AG09309 (cell line): ENCODE data around the gene GRIN3B.

Source experiments
- DNase-seq: peaks from one replicate; pipeline ENCODE4 v3.0.0-alpha.2; 2010; ENCODE audit warnings: low read depth
- H3K4me3 ChIP-seq: 2 replicates; pipeline ENCODE4 v1.5.1; 2011; ENCODE audit warnings: mild to moderate bottlenecking, low read depth, low read length, moderate library complexity; ENCODE audit not compliant: control insufficient read depth
- TF ChIP-seq, protein P1 (sequence below): IDR thresholded peaks from 2 replicates; pipeline ENCODE4 v1.5.1; 2011; ENCODE audit warnings: mild to moderate bottlenecking, low read depth, low read length, inconsistent platforms; ENCODE audit not compliant: insufficient read depth, control insufficient read depth; ENCODE audit errors: missing control alignments

Gene GRIN3B

DNA sequence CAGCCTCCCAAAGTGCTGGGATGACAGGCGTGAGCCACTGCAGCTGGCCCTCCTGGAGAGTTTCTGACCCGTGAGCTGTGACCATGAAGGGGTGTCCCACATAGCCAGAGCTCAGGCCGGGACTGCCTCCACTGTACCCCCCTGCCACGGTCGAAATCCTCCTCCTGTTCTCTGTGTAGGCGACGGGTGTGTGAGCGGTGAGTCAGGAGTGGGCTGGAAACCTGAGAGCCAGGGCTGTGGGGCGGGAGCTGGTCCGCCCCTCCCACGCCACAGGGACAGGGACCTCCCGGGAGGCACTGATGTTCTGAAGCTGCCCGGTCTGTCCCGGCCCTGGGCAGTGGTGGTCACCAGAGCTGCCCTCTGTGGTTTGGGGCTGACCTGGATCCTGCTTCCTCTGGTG is 12.1 kb upstream of the GRIN3B start:
- TF ChIP-seq, protein P1, sequence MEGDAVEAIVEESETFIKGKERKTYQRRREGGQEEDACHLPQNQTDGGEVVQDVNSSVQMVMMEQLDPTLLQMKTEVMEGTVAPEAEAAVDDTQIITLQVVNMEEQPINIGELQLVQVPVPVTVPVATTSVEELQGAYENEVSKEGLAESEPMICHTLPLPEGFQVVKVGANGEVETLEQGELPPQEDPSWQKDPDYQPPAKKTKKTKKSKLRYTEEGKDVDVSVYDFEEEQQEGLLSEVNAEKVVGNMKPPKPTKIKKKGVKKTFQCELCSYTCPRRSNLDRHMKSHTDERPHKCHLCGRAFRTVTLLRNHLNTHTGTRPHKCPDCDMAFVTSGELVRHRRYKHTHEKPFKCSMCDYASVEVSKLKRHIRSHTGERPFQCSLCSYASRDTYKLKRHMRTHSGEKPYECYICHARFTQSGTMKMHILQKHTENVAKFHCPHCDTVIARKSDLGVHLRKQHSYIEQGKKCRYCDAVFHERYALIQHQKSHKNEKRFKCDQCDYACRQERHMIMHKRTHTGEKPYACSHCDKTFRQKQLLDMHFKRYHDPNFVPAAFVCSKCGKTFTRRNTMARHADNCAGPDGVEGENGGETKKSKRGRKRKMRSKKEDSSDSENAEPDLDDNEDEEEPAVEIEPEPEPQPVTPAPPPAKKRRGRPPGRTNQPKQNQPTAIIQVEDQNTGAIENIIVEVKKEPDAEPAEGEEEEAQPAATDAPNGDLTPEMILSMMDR = no peak
- H3K4me3 ChIP-seq = no peak overlapping the region
- DNase-seq = no peak

DNA sequence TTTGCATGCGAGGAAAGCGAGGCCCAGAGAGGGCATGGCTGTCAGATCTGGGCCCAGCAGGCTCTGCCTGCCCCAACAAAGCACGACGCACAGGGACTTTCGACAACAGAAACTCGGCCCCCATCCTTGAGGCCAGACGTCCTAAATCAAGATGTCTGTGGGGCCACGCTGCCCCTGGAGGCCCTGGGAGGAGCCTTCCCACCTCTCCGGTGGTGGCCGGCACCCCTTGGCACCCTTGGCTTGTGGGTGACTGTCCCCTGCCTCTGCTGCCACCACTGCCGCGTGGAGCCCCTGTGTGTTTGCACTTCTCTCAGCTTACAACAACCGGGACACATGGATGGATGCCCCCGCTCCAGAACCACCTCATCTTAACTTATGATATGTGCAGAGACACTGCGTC is 11.7 kb upstream of the GRIN3B start:
- no peak for DNase-seq
- no peak overlapping the region for H3K4me3 ChIP-seq
- TF ChIP-seq, protein P1 = no peak

DNA sequence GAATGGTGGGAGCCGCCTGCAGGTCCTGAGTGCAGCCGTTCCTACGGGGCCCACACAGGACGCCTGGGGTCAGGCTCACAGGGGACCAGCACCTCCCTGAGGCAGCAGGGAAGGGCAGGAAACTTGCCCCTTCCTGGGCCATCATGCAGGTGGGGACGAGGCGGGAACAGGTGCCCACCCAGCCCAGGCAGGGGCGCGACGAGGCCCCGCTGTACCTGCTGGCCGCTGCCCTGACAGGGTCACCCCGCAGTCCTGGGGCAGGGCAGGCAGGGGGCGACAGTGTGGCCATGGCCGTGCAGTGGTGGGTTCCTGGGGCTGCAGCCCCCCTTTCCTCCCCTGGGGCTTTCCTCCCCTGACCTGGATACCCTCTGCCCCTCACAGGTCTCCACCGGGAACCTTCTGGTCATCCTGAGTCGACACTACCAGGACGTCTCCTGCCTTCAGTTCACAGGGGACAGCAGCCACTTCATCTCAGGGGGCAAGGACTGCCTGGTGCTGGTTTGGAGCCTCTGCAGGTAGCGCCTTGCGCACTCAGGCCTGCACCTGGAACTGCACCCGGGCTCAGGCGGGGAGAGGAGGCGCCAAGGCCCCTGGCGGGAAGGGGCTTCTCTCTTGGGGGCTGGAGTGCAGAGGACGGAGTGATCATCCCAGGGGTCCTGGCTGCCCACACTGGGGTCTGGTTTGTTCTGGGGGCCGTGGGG is 10.7 kb upstream of the GRIN3B start:
- TF ChIP-seq, protein P1 = peak; percentile 29
- no peak overlapping the region for H3K4me3 ChIP-seq
- DNase-seq = no peak

DNA sequence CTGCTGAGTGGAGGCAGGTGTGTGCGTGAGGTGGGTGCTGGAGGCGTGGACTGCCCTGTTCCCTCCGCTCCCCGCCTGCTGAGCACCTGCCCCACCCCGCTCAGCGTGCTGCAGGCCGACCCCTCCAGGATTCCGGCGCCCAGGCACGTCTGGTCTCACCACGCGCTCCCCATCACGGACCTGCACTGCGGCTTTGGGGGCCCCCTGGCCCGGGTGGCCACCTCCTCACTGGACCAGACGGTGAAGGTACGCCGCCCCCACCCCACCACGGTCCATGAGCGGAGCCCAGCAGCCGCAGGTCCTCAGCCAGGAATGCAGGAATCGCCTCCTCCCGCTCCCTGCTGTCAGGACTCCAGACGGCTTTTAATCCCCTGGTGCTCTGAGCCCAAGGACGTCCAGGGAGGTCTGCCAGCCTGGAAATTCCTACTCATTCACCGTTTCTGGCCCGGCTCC is 10.1 kb upstream of the GRIN3B start:
- H3K4me3 ChIP-seq = no peak overlapping the region
- TF ChIP-seq, protein P1 = no peak
- DNase-seq = no peak

DNA sequence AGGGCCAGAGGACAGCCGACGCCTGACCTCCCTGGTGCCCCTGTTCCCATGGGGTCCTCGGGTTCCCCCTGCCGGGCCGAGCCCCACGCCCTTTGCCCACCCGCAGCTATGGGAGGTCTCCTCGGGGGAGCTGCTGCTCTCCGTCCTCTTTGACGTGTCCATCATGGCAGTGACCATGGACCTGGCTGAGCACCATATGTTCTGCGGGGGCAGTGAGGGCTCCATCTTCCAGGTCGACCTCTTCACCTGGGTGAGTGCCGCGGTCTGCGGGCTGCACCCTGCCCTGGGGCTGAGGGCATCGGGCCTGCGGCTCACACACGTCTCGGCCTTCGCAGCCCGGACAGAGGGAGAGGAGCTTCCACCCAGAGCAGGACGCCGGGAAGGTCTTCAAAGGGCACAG is 9.5 kb upstream of the GRIN3B start:
- DNase-seq = no peak
- TF ChIP-seq, protein P1 = no peak
- H3K4me3 ChIP-seq = no peak overlapping the region

DNA sequence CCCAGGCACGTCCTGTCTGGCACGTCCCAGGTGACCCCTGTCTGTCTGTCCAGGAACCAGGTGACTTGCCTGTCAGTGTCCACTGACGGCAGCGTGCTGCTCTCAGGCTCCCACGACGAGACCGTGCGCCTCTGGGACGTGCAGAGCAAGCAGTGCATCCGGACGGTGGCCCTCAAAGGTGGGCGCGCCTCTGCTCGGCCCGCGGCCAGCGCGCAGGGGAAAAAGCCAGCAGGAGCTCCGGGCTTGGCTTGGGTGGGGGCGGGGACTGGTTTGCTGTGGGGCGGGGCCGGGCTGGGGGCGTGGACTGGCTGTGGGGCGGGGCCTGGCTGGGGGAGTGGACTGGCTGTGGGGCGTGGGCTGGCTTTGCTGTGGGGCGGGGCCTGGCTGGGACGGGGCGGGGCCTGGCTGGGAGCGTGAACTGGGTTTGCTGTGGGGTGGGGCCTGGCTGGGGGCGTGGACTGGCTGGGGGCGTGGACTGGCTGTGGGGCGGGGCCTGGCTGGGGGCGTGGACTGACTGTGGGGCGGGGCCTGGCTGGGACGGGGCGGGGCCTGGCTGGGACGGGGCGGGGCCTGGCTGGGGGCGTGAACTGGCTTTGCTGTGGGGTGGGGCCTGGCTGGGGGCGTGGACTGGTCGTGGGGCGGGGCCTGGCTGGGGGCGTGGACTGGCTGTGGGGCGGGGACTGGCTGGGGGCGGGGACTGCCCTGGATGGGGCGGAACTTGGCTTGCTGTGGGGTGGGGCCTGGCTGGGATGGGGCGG is 8.9 kb upstream of the GRIN3B start:
- no peak overlapping the region for H3K4me3 ChIP-seq
- no peak for DNase-seq
- TF ChIP-seq, protein P1 = no peak
